GM18867 (cell line): ENCODE measurements around the gene ZNRF3.
"Not testable (repeated sequence)": the region's sequence is repeated elsewhere in the genome, so short reads cannot be mapped to it uniquely, and the experiment has no call there.

Source experiments
- ATAC-seq: cut with Tn5 transposase; IDR thresholded peaks from one replicate; pipeline ENCODE4 v1.9.1; 2021; ENCODE audit warnings: mild to moderate bottlenecking, moderate library complexity; ENCODE audit not compliant: unreplicated experiment

The ZNRF3 gene

DNA sequence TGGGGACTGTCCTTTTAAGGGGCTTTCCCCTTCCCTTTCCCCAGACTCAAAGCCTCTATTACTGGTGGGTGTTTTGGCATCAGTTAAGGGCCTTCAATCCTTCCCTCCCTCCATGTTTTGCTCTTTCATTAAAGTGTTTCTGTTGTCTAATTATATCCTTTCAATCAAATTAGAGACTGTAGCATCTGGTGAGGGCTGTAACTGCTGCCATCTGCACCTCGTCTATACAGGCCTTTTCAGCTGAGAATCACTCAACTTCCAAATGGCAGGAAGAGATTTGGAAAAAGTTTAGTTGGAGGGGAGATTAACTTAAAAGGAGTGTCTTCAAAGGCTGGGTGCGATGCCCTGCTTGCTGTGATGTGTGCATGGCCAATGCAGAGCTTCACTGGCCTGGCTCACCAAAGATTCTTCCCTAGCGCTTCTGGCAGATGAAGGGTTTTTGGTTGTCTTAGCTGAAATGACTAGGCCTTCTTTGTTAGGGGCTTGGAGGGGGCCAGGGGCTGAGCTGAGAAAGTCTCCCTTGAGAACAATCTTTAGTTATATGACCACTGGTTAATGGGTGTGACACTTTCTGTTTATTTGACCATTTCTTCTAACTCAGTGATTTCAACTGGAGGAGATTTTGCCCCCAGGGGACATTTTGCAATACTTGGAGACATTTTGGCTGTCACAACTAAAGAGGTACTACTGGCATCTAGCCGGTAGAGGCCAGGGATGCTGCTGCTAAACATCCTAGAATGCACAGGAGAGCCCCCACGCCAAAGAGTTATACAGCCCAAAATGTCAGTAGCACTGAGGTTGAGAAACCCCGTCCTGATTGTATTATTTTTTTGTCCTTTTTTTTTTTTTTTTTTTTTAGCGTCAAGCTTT, 197.0 kb downstream of the ZNRF3 start:
- ATAC-seq, result no peak

- no peak for ATAC-seq
Observed at GRCh38 chr22:29081517-29082236, 198.3 kb downstream of the ZNRF3 start.

DNA sequence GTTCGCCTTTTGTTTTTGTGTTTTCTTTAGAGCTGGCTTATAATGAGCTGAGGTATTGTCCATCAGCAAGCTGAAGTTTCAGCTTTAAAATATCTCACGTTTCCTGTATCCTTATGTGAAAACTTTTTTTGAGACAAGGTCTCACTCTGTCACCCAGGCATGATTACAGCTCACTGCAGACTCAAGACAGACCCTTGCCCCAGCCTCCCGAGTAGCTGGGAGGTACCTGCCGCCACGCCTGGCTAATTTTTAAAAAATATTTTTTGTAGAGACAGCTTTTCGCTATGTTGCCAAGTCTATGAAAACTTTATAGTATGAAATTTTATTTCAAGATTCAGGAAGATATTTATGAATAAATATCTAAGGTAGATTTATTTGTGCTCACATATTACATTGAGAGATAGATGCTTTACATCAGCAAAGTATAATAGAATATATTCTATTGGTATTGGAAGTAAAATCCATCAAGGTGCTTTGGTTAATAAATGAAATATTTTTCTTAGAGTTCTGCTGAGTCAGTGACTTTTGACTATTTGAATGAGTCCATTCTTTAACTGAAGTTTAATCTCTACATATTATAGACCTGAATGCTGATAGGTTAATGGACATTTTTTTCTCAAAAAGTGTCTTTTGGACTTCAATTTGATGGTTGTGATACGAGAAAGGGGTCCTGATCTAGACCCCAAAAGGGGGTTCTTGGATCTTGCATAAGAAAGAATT, 199.6 kb downstream of the ZNRF3 start:
- ATAC-seq, result no peak

GRCh38 chr22:29083576-29083932, 200.2 kb downstream of the ZNRF3 start:
- not testable (repeated sequence) for ATAC-seq

- ATAC-seq, result no peak
Observed at GRCh38 chr22:29083933-29084591, 200.7 kb downstream of the ZNRF3 start.

GRCh38 chr22:29087012-29087411, 203.6 kb downstream of the ZNRF3 start:
- no peak for ATAC-seq

DNA sequence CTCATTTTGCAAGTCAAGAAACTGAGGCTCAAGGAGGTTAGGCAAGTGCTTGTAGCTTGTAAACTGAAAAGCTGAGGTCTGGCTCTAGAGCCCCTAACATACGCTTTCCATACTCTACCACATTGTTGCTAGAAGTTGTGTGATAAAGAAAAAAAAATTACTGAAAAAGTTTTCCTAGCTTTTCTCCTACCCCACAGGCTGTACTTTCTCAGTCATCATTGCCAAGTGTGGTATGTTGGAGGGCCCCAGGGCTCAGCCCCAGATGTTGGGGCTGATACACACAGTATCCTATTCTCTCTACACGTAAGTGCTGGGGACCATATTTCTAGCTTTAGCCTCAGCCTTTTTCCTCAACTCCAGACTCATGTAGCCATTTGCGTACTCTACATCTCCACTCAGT, 205.4 kb downstream of the ZNRF3 start:
- no peak for ATAC-seq

GRCh38 chr22:29089507-29089906, 206.1 kb downstream of the ZNRF3 start:
- no peak for ATAC-seq

DNA sequence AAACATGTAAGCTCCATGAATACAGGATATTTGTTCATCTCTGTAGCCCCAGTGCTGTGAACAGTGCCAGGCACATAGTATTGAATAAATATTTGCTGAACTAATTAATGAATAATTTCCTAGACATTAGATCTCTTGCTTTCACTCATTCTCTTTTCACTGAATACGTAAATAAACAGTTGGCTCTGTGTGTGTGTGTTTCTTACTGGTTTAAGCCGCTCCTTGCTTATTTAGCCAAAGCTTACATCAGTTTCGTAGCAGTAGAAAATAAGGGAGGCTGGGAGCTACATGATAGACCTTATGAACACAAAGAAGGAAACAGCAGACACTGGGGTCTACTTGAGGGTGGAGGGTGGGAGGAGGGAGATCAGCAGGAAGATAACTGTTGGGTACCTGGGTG, 206.7 kb downstream of the ZNRF3 start:
- no peak for ATAC-seq

DNA sequence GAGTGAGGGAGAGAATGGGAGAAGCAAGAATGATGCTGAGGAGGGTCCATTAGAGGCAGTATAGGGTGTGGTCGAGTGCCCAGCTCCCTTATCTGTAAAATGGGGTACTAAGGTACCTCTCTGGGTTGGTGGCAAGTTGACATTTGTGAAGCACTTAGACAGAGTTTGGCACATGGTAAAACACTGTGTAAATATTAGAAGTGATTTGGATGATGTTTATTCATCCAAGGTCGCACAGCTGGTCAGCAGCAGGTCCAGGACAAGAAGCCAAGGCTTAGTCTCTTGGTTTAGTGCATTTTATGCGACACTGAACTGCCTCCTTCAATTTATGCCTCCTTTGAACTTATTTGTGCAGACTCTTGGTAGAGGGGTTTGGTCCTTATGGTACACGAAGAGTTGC, 208.9 kb downstream of the ZNRF3 start:
- no peak for ATAC-seq

GRCh38 chr22:29093030-29093429, 209.7 kb downstream of the ZNRF3 start:
- ATAC-seq, result no peak

DNA sequence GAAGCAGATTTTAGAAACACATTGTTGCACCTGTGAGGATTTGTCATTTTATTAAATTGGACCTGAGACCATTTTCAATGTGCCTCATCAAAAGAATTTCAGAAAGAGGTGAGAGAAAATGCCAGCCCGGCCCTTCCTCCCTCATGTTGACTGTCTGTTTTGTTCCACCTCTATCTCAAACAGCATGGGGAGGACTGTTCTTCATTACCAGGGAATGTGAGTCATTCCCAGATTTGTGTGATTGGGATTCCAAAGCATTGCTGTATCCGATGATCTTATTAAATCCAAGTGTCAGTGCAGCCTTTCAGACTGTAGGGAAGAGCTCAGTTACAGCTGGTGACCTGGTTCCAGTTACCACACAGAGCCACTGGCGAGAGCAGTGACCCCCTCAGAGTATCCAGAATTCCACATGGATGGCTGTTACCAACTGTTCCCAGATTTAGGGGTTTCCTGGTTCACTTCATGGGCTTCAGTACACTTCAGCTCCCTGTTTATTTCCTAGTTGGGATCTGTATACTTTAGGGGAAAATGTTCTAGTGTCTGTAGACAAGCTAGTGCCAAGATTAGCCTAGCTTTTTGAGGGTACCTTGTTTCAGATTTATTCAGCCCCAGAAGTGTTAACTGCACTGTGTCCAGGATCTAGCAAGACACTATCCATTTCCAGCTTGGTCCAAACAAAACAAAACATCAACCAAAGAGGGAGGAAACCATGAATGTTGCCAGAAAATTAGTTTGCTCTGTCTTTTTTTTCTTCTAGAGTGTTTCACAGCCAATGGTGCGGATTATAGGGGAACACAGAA, 210.3 kb downstream of the ZNRF3 start:
- no peak for ATAC-seq

DNA sequence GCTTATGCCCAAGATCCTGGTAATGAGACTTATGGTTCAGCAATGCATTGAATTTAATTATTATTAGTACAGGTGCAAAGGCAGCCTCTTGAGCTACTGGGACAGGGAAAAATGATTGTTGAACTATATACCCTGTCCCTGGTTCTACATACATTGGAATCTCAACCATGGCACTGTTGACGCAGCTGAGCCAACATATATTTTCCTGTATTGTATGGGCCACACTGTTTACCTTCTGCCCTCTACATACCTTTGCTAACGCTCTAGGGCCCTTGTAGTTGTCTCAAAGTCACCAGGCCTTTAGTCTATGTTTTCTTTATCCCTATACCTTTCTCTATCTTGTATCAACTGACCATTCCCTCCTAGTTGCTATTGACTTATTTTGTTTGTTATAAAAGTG, 212.1 kb downstream of the ZNRF3 start:
- no peak for ATAC-seq

DNA sequence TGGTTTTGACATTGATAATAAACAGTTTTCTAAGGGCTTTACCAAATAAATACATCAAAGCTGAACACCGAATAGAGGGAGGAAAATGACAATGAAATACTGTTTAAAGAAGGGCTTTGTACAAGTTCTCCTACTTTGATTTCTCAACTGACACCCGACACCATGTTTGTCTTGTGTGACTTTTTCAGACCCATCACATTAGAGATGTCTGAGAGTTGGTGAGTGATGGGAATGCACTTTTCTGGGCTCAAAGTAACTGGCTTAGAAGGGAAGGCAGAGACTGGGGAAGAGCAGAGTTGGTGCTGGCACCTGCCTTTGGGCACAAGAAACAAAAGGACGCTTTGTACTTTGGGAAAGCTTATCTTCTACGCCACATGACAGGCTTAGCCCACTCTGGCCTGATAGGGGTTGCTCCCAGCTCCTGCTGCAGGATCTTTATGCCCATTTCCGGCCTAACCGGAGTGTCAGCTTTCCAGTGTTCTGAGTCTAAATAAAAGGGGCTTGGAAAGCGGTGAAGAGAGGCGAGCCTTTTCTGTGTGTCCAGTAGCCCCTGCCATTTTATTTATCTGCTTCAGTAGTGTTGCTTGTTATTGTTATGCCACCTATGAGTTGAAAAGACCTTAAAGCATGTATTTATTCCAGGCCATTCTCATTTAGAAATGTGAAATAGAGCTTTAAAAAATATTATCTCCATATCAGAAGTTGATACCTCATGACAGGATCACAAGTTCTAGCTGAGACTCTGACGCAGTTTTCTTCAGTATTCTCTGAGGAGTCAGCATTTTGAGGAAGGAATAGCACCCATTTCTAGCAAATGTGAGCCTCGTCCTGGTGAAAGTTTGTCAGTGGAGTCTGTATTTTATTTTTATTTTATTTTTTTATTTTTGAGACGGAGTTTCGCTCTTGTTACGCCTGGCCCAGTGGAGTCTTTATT, 213.6 kb downstream of the ZNRF3 start:
- ATAC-seq, result no peak

- ATAC-seq, result no peak
Observed at GRCh38 chr22:29098296-29098695, 214.9 kb downstream of the ZNRF3 start.

DNA sequence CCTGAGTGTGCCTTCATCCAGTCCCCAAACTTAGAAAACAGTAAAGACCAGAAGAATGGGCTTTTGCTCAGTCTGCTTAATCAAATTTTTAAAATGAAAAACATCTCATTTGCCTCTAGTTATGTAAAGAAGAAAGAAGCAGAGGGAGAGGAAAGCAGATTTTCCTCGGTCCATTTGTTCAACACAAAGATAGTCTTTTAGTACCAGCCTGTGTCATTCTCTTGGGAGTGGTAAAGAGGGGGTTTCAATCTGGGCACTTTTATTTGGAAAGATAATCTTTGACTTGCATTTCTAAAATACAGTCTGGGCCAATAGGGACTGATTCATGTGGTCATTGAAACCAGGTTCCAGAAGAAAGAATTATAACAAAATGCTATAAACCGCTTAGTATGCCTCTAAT, 218.9 kb downstream of the ZNRF3 start:
- ATAC-seq, result no peak

- ATAC-seq, result no peak
Observed at GRCh38 chr22:29103121-29103520, 219.7 kb downstream of the ZNRF3 start.

DNA sequence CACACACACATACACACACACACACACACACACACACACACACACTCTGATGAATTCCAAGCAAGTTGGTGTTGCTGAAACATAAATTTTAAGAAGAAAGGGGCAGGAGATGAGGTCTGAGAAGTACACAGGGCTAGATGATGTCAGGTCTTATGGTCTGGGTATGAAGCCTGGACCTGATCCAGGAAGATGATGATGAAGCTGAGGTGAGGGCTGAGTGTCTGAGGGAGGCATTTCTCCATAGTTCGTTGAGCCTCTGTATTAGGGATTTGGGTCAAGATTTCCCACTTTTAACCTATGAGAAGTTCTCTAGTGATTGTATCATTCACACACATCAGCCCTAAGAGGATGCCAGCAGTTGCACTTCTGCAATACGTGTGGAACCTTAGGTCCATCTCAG, 222.1 kb downstream of the ZNRF3 start:
- no peak for ATAC-seq

DNA sequence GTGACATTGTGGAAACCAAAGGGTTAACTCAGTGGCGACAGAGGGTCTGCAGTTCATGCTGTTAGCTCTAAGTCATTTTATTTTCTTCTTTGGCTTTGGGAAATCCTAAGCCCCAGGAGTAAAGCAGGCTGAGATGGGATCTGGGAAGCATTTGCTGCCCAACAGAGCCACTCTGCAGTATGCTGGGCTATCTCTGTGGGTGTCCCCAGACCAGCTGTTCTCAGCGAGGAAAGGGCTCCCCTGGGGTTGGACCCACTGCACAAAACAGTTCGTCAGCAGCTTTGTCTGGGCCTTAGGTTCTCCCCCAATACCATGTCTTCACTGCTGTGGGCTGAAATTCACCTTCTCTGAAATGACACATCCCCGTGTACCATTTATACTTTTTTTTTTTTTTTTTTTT, 223.5 kb downstream of the ZNRF3 start:
- no peak for ATAC-seq
